K562 (cell line): ENCODE measurements around the gene SIRT5. TPM values are rescaled to one million over a fixed set of nuclear protein-coding genes. Genes with fewer than 3 reads are reported as not detected.

Experiments used
- ATAC-seq: fragments of 200-7000 bp; cut with Tn5 transposase; 3 replicates; pipeline ENCODE4 v1.9.1; 2020; ENCODE audit warnings: moderate library complexity
- BruUV-seq: library from RNA; stranded (reverse); fragments of 400-500 nt; replicated peaks from 2 replicates; lab custom pipeline; 2021; lab: Mats Ljungman, UMichigan
- CTCF ChIA-PET: fragments of 300-600 bp; formaldehyde crosslinking; extraction: SDS; loops from one replicate; lab custom pipeline; 2021; ENCODE audit warnings: low intra/inter-chr PET ratio; lab: Yijun Ruan, JAX
- POLR2A ChIA-PET: fragments of 300-600, 350-650 bp; sonication (Branson Sonifier 250); formaldehyde crosslinking; extraction: SDS; loops from one replicate; lab custom pipeline; 2021; ENCODE audit warnings: antibody characterized with exemption, inconsistent platforms; lab: Yijun Ruan, JAX
- DNase-seq, 4 experiments: peaks; one replicate each; pipeline versions ENCODE4 v3.0.0 to v3.0.0-alpha.2; 2011 to 2018; ENCODE audit warnings: low spot score in 3 of 4, mixed read lengths in 3 of 4; ENCODE audit errors: extremely low read depth in 1 of 4
- FAIRE-seq: peaks from 2 replicates; lab custom pipeline; 2011; peaks lifted over from hg19 to GRCh38; lab: Jason Lieb, UNC
- H2AFZ ChIP-seq: 2 replicates; pipeline ENCODE4 v1.6.0; 2011; ENCODE audit warnings: low read depth, low read length, control low read depth, inconsistent platforms
- H3K27ac ChIP-seq: fragments of 200-600 bp; 3 replicates; pipeline ENCODE4 v1.8.0; 2011; ENCODE audit warnings: low read depth, mild to moderate bottlenecking, control low read depth, inconsistent platforms, low read length, moderate library complexity, mixed read lengths; ENCODE audit errors: extremely low read depth
- H3K27me3 ChIP-seq, 2 experiments: fragments of 300-600 bp in 1 of 2; 2 replicates in 1 of 2; 3 replicates in 1 of 2; pipeline versions ENCODE4 v1.6.0 to v1.8.0; 2011; ENCODE audit warnings: inconsistent platforms in 2 of 2, low read length in 2 of 2, mild to moderate bottlenecking in 1 of 2, mixed read lengths in 1 of 2, moderate library complexity in 1 of 2; ENCODE audit not compliant: control insufficient read depth in 2 of 2, insufficient read depth in 2 of 2
- H3K36me3 ChIP-seq: fragments of 300-600 bp; 3 replicates; pipeline ENCODE4 v1.8.0; 2011; ENCODE audit warnings: mild to moderate bottlenecking, low read length, inconsistent platforms; ENCODE audit not compliant: control insufficient read depth, insufficient read depth
- H3K4me1 ChIP-seq, 2 experiments: fragments of 200-600 bp in 1 of 2; replicated peaks in 1 of 2; 2 replicates in 1 of 2; 3 replicates in 1 of 2; pipeline versions ENCODE4 v1.5.1 to v1.8.0; 2011; ENCODE audit warnings: inconsistent platforms in 2 of 2, low read length in 2 of 2, mild to moderate bottlenecking in 1 of 2, mixed read lengths in 1 of 2, moderate library complexity in 1 of 2; ENCODE audit not compliant: control insufficient read depth in 2 of 2, insufficient read depth in 2 of 2
- H3K4me2 ChIP-seq: 2 replicates; pipeline ENCODE4 v1.6.1; 2011; ENCODE audit warnings: low read length, control low read depth, inconsistent platforms, mixed read lengths; ENCODE audit not compliant: insufficient read depth
- H3K4me3 ChIP-seq: fragments of 200-600 bp; sonication (generic), shearing (Covaris generic); 2 replicates; pipeline ENCODE4 v1.5.1; 2016; ENCODE audit warnings: control low read depth, inconsistent platforms
- H3K79me2 ChIP-seq: fragments of 200-600 bp; 3 replicates; pipeline ENCODE4 v1.8.0; 2011; ENCODE audit warnings: low read length, inconsistent platforms; ENCODE audit not compliant: control insufficient read depth, insufficient read depth
- H3K9ac ChIP-seq, 2 experiments: 2 replicates each; pipeline versions ENCODE4 v1.6.0 to v1.6.1; 2011; ENCODE audit warnings: low read depth in 2 of 2, low read length in 2 of 2, control low read depth in 1 of 2, inconsistent platforms in 1 of 2, mild to moderate bottlenecking in 1 of 2, mixed read lengths in 1 of 2; ENCODE audit not compliant: insufficient read depth in 1 of 2
- H3K9me1 ChIP-seq: one replicate; pipeline ENCODE4 v1.6.0; 2011; ENCODE audit warnings: inconsistent platforms, mild to moderate bottlenecking, low read length, moderate library complexity; ENCODE audit not compliant: control insufficient read depth, insufficient read depth
- H3K9me3 ChIP-seq: replicated peaks from 2 replicates; pipeline ENCODE4 v1.5.1; 2011; ENCODE audit warnings: low read depth, low read length, inconsistent platforms; ENCODE audit not compliant: control insufficient read depth, insufficient read depth
- H4K20me1 ChIP-seq: replicated peaks from 2 replicates; pipeline ENCODE4 v1.6.1; 2011; ENCODE audit warnings: low read length, inconsistent platforms, mixed read lengths; ENCODE audit not compliant: control insufficient read depth, insufficient read depth
- CREBBP ChIP-seq: IDR thresholded peaks from one replicate; pipeline ENCODE4 v1.6.1; 2012; ENCODE audit warnings: low read depth, mild to moderate bottlenecking, control low read depth, inconsistent platforms, low read length
- MXD1 ChIP-seq: fragments of 250-450 bp; sonication (Bioruptor Pico); IDR thresholded peaks from 2 replicates; pipeline ENCODE4 v1.8.0; 2021; ENCODE audit warnings: borderline replicate concordance, mild to moderate bottlenecking, moderate library complexity; ENCODE audit not compliant: poor library complexity, severe bottlenecking
- PPARD ChIP-seq: fragments of 250-450 bp; sonication (Bioruptor Pico); IDR thresholded peaks from 2 replicates; pipeline ENCODE4 v1.8.0; 2022; ENCODE audit warnings: inconsistent platforms, mild to moderate bottlenecking, moderate library complexity
- WGBS: fragments of 100-300 bp; shearing (Covaris generic); methylation state at CpG from one replicate; pipeline ENCODE4 v1.1.6; 2016; ENCODE audit warnings: low coverage, mixed read lengths; ENCODE audit not compliant: insufficient coverage; ENCODE audit errors: missing lambda C conversion rate; 5-methylcytosine and 5-hydroxymethylcytosine counted together
- in situ Hi-C: fragments of 300-500 bp; cut with MboI; formaldehyde crosslinking; loops from 4 replicates; pipeline ENCODE4 v1.15.0; 2018; ENCODE audit warnings: inconsistent platforms, mixed read lengths
- intact Hi-C: fragments of 100-400 bp; cut with micrococcal nuclease; formaldehyde crosslinking; loops from 2 replicates; pipeline ENCODE4 v1.14.2; 2022
- polyA plus RNA-seq, 8 experiments: library from polyadenylated mRNA; depleted of rRNA in 4 of 8; stranded (reverse) in 5 of 8; unstranded in 3 of 8; fragments of >200 nt; fragmentation: Nextera tagmentation in 2 of 8; fragmentation: Illumina TruSeq in 1 of 8; extraction: Ambion mirVana in 2 of 8; extraction: Trizol in 1 of 8; gene quantifications; 2 replicates each; pipeline versions ENCODE4 v1.2.1 to v1.2.3, GENCODE V29; 2011 to 2014; ENCODE audit warnings: inconsistent platforms in 1 of 8, missing spikeins in 1 of 8
- total RNA-seq, 7 experiments: library from RNA; depleted of rRNA in 6 of 7; stranded (reverse); fragments of >200 nt in 6 of 7; fragmentation: Illumina TruSeq in 2 of 7; extraction: Trizol in 2 of 7; gene quantifications; 2 replicates each; pipeline versions ENCODE4 v1.2.1 to v1.2.3, GENCODE V29; 2011 to 2021; ENCODE audit warnings: low replicate concordance in 1 of 7
- TF ChIP-seq, protein P1 (sequence below): sonication (generic); formaldehyde crosslinking; IDR thresholded peaks from 2 replicates; pipeline ENCODE4 v1.8.0; 2022; ENCODE audit warnings: mild to moderate bottlenecking, missing genetic modification reagents

SIRT5 gene
- total and polyA plus RNA-seq, 9 of the 15 experiments (the other 6 are each of a cell fraction or from before 2014, with no cell fraction given) = 2.1 to 15.7 (median 11.4) TPM

DNA sequence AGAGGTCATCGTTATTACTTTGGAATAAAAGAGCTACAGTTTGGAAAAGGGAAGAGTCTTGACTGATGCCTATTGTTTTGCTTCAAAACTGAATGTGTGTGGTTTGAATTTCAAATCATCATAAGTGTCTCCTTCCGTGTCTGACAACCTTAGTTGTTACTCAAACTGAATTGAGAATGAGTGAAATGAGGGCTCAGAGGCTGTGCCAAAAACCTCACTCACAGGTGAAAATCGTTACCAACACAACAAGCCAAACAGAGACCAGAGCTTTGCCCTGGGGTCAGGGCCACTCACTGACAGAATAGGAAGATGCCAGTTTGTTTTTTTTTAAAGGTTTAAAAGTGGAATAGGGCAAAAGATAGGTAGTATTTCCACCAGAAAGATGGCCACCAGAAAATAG lies 15.2 kb upstream of the SIRT5 start:
- Histone ChIP-seq H3K9me3 (no peaks in the 10 kb centered on the region), H3K27ac (no peak overlapping the region), H3K4me3 (no peak overlapping the region), H3K4me1 (peaks cover 0 to 4% of the 10 kb centered on the region in 2 experiments; a peak in 2 of 5 replicates), H3K27me3 (peaks cover 0 to 2% of the 10 kb centered on the region in 2 experiments; a peak in 1 of 5 replicates)
- FAIRE-seq (no peak), ATAC-seq (no peak), DNase-seq (no peak)
- intact Hi-C loops = no loop called here
- BruUV-seq = no TSS peak
- TF ChIP-seq MXD1 (CRISPR knock-in tag) = no peak
- TF ChIP-seq, protein P1, sequence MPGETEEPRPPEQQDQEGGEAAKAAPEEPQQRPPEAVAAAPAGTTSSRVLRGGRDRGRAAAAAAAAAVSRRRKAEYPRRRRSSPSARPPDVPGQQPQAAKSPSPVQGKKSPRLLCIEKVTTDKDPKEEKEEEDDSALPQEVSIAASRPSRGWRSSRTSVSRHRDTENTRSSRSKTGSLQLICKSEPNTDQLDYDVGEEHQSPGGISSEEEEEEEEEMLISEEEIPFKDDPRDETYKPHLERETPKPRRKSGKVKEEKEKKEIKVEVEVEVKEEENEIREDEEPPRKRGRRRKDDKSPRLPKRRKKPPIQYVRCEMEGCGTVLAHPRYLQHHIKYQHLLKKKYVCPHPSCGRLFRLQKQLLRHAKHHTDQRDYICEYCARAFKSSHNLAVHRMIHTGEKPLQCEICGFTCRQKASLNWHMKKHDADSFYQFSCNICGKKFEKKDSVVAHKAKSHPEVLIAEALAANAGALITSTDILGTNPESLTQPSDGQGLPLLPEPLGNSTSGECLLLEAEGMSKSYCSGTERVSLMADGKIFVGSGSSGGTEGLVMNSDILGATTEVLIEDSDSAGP (CRISPR knock-in tag) = no peak
- TF ChIP-seq CREBBP = no peak
- no peak for TF ChIP-seq PPARD (CRISPR knock-in tag)
- TF ChIP-seq, all 486 proteins: peak for 0
- Histone ChIP-seq H2AFZ (peak overlapping the region; percentile 33), H3K79me2 (no peaks in the 10 kb centered on the region), H3K9ac (no peak overlapping the region), H3K36me3 (no peaks in the 10 kb centered on the region), H3K4me2 (no peak overlapping the region), H3K9me1 (no peaks in the 10 kb centered on the region), H4K20me1 (no peaks in the 10 kb centered on the region)
- in situ Hi-C loops = no loop called here
- WGBS = 16% methylated on average over 3 of the region's 3 CpGs
- ChIA-PET CTCF (no interaction called here), POLR2A (interaction anchor here (0.9 kb wide), 1 partner anchor 15 kb away, joined by 3 read pairs; the partner anchor contains the start of gene SIRT5)
